AG04449 (cell line): ENCODE measurements around the gene ASCL3.
"Not testable (repeated sequence)": the region's sequence is repeated elsewhere in the genome, so short reads cannot be mapped to it uniquely, and the experiment has no call there.

Source experiments
- CTCF ChIA-PET: fragments of 350-600 bp; formaldehyde crosslinking; extraction: SDS; loops from one replicate; lab custom pipeline; 2021; ENCODE audit warnings: antibody characterized with exemption; lab: Yijun Ruan, JAX
- POLR2A ChIA-PET: fragments of 400-600, 350-600 bp; formaldehyde crosslinking; extraction: SDS; loops from one replicate; lab custom pipeline; 2020; ENCODE audit warnings: antibody characterized with exemption, inconsistent platforms; lab: Yijun Ruan, JAX
- DNase-seq: peaks from one replicate; pipeline ENCODE4 v3.0.0-alpha.2; 2010; ENCODE audit warnings: low read depth, low spot score
- H3K4me3 ChIP-seq: 2 replicates; pipeline ENCODE4 v1.5.1; 2011; ENCODE audit warnings: low read depth, mild to moderate bottlenecking, control low read depth, low read length
- TF ChIP-seq, protein P1 (sequence below): IDR thresholded peaks from one replicate; pipeline ENCODE4 v1.5.1; 2011; ENCODE audit warnings: mild to moderate bottlenecking, moderate library complexity, low read length, control low read depth, inconsistent platforms; ENCODE audit not compliant: insufficient read depth; ENCODE audit errors: missing control alignments

ASCL3 gene

GRCh38 chr11:8983552-8983951 is 40.7 kb upstream of the ASCL3 start:
- no peak overlapping the region for H3K4me3 ChIP-seq
- no peak for DNase-seq
- POLR2A ChIA-PET: no interaction called here
- TF ChIP-seq, protein P1, sequence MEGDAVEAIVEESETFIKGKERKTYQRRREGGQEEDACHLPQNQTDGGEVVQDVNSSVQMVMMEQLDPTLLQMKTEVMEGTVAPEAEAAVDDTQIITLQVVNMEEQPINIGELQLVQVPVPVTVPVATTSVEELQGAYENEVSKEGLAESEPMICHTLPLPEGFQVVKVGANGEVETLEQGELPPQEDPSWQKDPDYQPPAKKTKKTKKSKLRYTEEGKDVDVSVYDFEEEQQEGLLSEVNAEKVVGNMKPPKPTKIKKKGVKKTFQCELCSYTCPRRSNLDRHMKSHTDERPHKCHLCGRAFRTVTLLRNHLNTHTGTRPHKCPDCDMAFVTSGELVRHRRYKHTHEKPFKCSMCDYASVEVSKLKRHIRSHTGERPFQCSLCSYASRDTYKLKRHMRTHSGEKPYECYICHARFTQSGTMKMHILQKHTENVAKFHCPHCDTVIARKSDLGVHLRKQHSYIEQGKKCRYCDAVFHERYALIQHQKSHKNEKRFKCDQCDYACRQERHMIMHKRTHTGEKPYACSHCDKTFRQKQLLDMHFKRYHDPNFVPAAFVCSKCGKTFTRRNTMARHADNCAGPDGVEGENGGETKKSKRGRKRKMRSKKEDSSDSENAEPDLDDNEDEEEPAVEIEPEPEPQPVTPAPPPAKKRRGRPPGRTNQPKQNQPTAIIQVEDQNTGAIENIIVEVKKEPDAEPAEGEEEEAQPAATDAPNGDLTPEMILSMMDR: no peak
- CTCF ChIA-PET: no interaction called here

GRCh38 chr11:8980485-8980884 is 37.7 kb upstream of the ASCL3 start:
- CTCF ChIA-PET: interaction anchor here (1.0 kb wide), 1 partner anchor 8 kb away, joined by 3 read pairs; no protein-coding TSS in a partner anchor
- DNase-seq: no peak
- H3K4me3 ChIP-seq: no peak overlapping the region
- TF ChIP-seq, protein P1: no peak
- POLR2A ChIA-PET: interaction anchor here (0.9 kb wide), 1 partner anchor 17 kb away, joined by 3 read pairs; no protein-coding TSS in a partner anchor

- H3K4me3 ChIP-seq, DNase-seq, CTCF ChIA-PET, POLR2A ChIA-PET: not testable (repeated sequence)
Measured at GRCh38 chr11:8979365-8979764, 36.5 kb upstream of the ASCL3 start.

DNA sequence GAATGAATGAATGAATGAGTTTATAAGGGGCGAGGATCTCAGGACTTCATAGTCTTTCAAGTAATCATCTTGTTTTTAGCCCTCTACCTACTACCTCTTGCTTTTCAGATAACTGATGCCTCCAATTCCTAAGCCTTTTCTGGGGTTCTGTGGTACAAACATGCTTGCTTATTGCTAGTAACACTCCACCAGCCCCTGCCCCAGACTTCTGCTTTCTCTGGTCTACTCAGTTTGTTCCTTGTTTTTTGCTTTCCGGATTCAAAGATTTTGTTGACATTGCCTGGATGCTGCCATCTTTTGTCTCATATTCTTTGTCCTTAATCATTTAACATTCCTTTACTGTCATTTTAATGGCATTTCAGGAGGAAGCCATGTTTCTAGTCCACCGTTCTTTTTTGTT is 30.3 kb upstream of the ASCL3 start:
- no peak overlapping the region for H3K4me3 ChIP-seq
- no peak for DNase-seq
- ChIA-PET CTCF (interaction anchor here (1.0 kb wide), 1 partner anchor 9 kb away, joined by 3 read pairs; the partner anchor contains the start of gene TMEM9B), POLR2A (no interaction called here)
- TF ChIP-seq, protein P1: no peak

- no peak overlapping the region for H3K4me3 ChIP-seq
- ChIA-PET POLR2A (no interaction called here), CTCF (interaction anchor here (1.0 to 1.6 kb wide), 3 partner anchors 8 to 11 kb away, joined by 3 read pairs; partner anchors contain the start of gene TMEM9B)
- no peak for DNase-seq
- TF ChIP-seq, protein P1: no peak
Measured at GRCh38 chr11:8971924-8972316, 29.1 kb upstream of the ASCL3 start.

DNA sequence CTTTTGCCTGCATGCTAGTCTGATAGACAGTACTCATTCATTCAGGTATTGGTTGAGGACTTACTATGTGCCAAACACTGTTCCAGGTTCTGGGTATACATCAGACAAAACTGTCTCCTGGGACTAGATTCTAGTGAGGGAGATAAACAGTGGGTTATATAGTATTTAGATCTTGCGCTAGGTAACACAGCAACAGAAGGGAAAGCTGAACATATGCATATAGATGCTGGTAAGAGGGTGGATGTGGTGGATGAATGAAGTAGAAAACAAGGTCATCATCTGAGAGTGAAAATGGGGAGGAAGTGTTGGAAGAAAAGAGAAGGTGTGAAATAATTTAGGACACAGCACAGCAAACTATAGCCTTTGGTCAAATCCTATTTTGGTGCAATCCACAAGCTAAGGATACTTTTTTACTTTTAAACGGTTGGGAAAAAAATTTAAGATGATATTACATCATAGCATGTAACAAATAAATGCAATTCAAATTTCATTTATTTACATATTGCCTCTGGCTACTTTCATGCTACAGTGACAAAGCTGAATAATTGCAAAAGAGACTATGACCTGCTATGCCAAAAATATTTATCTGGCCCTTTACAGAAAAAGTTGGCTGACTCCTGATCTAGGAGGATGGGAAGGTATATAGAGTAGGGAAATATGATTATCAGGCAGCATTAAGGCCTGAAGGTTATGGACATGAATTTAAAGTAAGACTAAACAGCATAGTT is 28.5 kb upstream of the ASCL3 start:
- TF ChIP-seq, protein P1: no peak
- no peak overlapping the region for H3K4me3 ChIP-seq
- ChIA-PET CTCF (interaction anchor here (1.5 to 1.6 kb wide), 2 partner anchors 10 to 11 kb away, joined by 3 read pairs; no protein-coding TSS in a partner anchor), POLR2A (no interaction called here)
- no peak for DNase-seq
